ENCODE measurements around the gene NR1H4. TPM values are rescaled to one million over a fixed set of nuclear protein-coding genes. Genes with fewer than 3 reads are reported as not detected.

NR1H4 gene
- total and polyA plus RNA-seq, 2 of the 13 experiments (the other 11 are each of a cell fraction or from before 2014, with no cell fraction given), result 27.3 to 114 TPM

- TF ChIP-seq, protein P1, sequence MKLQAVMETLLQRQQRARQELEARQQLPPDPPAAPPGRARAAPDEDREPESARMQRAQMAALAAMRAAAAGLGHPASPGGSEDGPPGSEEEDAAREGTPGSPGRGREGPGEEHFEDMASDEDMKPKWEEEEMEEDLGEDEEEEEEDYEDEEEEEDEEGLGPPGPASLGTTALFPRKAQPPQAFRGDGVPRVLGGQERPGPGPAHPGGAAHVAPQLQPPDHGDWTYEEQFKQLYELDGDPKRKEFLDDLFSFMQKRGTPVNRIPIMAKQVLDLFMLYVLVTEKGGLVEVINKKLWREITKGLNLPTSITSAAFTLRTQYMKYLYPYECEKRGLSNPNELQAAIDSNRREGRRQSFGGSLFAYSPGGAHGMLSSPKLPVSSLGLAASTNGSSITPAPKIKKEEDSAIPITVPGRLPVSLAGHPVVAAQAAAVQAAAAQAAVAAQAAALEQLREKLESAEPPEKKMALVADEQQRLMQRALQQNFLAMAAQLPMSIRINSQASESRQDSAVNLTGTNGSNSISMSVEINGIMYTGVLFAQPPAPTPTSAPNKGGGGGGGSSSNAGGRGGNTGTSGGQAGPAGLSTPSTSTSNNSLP (IDR thresholded peaks at IDR 0.05; ENCODE audit: low read depth, low read length), result no peak; the same call in 1 of the 2 replicates
- TF ChIP-seq ZSCAN20 (CRISPR knock-in tag; IDR thresholded peaks at IDR 0.05; ENCODE audit: borderline replicate concordance) (0 out of 2 replicates have a peak, but pooled peaks have one; percentile 23), ELF1 (CRISPR knock-in tag; IDR thresholded peaks at IDR 0.05) (peak; percentile 36; the same call in 1 of the 2 replicates), TBX3 (IDR thresholded peaks at IDR 0.05; ENCODE audit: borderline replicate concordance) (no peak), ZNF790 (CRISPR knock-in tag; IDR thresholded peaks at IDR 0.05; ENCODE audit: borderline replicate concordance) (no peak), CBX2 (IDR thresholded peaks at IDR 0.05; ENCODE audit: low read depth, low read length) (no peak), CBX2 (CRISPR knock-in tag; IDR thresholded peaks at IDR 0.05; ENCODE audit: low read depth) (no peak), ZNF777 (CRISPR knock-in tag; IDR thresholded peaks at IDR 0.05) (0 out of 2 replicates have a peak, but pooled peaks have one; percentile 13), YY1 (IDR thresholded peaks at IDR 0.05; ENCODE audit: insufficient read depth, insufficient replicate concordance, low read depth, low read length) (peak; percentile 50), ZBTB21 (CRISPR knock-in tag; IDR thresholded peaks at IDR 0.05) (no peak), SMAD9 (CRISPR knock-in tag; IDR thresholded peaks at IDR 0.05) (no peak), CBX1 (IDR thresholded peaks at IDR 0.05; ENCODE audit: low read depth) (peak; percentile 38), JUND (CRISPR knock-in tag; IDR thresholded peaks at IDR 0.05) (no peak), MAFK (conservative IDR thresholded peaks at IDR 0.05 in 1 of 2, IDR thresholded peaks at IDR 0.05 in 1 of 2; ENCODE audit: low read length in 2 of 2) (no peak), ZNF383 (CRISPR knock-in tag; IDR thresholded peaks at IDR 0.05; ENCODE audit: borderline replicate concordance) (no peak), ZNF501 (CRISPR knock-in tag; IDR thresholded peaks at IDR 0.05) (peak; percentile 83), ZHX2 (IDR thresholded peaks at IDR 0.05; ENCODE audit: low read depth) (no peak), ZHX2 (CRISPR knock-in tag; IDR thresholded peaks at IDR 0.05; ENCODE audit: borderline replicate concordance) (no peak), SP5 (CRISPR knock-in tag; IDR thresholded peaks at IDR 0.05; ENCODE audit: borderline replicate concordance, low read depth) (no peak)
- TF ChIP-seq, protein P2, sequence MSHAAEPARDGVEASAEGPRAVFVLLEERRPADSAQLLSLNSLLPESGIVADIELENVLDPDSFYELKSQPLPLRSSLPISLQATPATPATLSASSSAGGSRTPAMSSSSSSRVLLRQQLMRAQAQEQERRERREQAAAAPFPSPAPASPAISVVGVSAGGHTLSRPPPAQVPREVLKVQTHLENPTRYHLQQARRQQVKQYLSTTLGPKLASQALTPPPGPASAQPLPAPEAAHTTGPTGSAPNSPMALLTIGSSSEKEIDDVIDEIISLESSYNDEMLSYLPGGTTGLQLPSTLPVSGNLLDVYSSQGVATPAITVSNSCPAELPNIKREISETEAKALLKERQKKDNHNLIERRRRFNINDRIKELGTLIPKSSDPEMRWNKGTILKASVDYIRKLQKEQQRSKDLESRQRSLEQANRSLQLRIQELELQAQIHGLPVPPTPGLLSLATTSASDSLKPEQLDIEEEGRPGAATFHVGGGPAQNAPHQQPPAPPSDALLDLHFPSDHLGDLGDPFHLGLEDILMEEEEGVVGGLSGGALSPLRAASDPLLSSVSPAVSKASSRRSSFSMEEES (CRISPR knock-in tag; IDR thresholded peaks at IDR 0.05), result peak; percentile 77
Measured at GRCh38 chr12:100573292-100574186, 99.9 kb downstream of the NR1H4 start, which contains the start of gene GAS2L3 (continued).
